AG08396 (cell line): ENCODE data around the gene PPP4R4.
"Not testable (repeated sequence)": the region's sequence is repeated elsewhere in the genome, so short reads cannot be mapped to it uniquely, and the experiment has no call there.

Experiments
- DNase-seq: peaks from one replicate; pipeline ENCODE4 v3.0.0; 2012; ENCODE audit warnings: low spot score, mixed read lengths

Gene PPP4R4

GRCh38 chr14:94269156-94269555, 95.0 kb downstream of the PPP4R4 start:
- DNase-seq = no peak

- DNase-seq = not testable (repeated sequence)
Observed at GRCh38 chr14:94276898-94277561, 102.9 kb downstream of the PPP4R4 start.

- DNase-seq = no peak
Observed at GRCh38 chr14:94278731-94279130, 104.6 kb downstream of the PPP4R4 start.

- DNase-seq = no peak
Observed at GRCh38 chr14:94282991-94283723, 109.0 kb downstream of the PPP4R4 start.

DNA sequence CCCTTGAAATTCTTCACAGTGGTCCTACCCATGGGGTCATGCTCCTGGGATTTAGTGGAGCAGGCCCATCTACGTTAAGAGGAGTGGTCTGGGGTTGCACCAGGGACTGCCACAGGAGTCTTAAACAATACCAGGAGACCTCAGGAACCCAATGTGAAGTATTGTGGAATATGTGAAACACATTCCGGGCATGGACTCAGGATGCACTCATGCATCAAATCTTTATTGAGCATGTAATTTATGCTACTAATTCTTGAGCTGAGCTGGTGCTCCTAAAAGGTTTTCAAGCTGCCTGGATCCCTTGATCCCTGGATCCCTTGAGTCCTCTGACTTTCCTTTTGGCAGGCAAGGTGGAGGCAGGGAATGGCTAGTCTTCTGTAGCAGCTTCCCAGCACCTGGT, 110.1 kb downstream of the PPP4R4 start:
- DNase-seq = no peak

GRCh38 chr14:94285158-94285557, 111.0 kb downstream of the PPP4R4 start:
- no peak for DNase-seq

GRCh38 chr14:94288610-94289465, 114.7 kb downstream of the PPP4R4 start:
- no peak for DNase-seq

DNA sequence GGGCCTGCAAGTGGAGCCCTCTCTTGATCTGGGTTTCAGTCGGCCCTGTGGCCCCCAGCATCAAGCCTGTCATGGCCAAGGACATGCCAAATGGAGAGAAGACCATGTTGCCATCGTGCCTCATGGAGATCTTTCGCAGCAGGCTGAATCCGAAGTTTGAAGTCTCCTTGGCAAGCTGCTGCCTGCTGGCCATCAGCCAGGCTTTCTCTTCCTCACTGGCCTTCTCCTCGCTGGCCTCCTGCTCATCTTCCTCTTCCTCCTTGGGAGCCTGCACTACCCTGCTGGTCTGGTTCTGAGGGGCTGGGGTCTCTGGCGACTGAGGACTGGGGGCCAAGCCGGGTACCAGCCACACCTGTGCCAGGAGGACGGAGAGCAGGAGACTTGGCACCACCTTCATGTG, 116.1 kb downstream of the PPP4R4 start:
- no peak for DNase-seq

DNA sequence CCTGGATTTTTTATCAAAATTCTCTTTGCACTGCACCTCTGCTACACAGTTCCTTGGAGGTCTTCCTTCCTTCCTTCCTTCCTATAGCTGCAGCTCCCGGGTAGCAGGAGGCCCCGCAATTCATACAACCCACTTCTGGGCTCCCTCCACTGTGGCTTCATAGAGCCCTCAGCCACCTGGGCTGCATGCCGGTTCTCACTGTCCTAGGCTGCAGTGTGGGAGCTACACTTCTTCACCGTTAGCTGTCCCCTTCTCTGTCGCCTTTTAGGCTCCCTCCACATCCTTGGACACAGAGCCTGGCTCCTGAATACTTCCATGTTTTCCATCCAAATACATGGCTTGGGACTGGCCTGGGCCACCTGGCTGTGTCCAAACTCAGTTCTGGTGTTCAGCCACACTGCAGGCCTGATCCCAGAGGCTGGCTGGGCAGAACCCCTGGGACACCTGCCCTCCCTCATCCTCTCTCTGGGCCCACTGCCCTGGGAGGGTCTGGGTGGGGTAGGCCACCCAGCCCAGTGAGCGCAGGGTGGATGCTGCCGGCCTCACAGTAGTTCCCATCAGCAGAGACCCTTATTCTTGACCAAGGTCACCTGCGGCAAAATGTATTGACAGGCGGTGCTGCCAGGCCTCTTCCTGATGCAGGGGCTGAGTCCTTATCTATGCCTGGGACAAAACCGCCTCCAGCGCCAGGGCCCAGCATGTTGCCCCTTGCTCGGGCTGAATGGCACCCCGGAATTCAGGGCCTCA, 117.2 kb downstream of the PPP4R4 start:
- no peak for DNase-seq

DNA sequence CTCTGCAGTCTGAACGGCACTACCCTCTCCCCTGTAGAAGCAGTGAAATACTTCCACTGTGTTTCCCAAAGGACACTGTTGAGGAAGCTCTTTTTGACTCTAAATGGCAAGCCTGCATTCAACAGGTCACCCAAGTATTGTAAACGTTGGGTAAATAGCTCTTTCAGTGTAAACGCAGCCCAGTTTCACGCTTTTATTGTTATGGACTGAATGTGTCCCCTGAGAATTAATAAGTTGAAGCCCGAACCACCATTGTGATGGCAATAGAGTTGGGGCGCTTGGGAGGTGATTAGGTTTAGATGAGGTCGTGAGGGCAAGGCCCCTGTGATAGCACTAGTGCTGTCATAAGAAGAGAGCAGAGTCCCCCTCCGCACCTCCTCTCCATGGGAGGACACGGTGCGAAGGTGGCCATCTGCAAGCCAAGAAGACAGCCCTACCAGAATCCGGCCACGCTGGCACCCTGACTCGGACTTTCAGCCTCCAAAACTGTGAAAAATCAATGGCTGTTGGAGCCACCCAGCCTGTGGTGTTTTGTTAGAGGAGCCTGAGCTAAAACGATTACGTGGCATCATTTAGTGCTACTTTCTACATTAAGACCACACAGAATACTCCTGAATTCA, 117.9 kb downstream of the PPP4R4 start:
- no peak for DNase-seq

GRCh38 chr14:94292526-94292871, 118.4 kb downstream of the PPP4R4 start:
- DNase-seq = no peak

- no peak for DNase-seq
Observed at GRCh38 chr14:94292872-94293577, 118.9 kb downstream of the PPP4R4 start, which contains the start of gene SERPINA10. Gene SERPINA10, minus strand, starts transcription at chr14:94293268. Its CDS starts 2,675 bp downstream, at chr14:94290593.

DNA sequence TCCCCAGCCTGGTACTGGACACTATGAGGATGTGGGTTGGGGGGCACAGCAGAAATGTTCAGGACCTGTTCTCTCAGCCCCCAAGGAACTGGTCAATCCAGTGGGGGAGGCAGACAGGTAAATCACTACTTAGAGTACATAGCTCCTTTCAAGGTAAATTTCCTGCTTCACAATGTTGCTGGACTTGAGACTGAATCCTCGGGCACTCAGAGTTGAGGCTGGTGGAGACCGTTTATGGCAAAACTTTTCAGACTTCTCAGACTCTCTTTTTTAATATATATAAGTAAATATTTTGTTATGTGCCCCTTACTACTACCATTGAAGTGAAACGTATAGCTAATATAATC, 119.4 kb downstream of the PPP4R4 start:
- DNase-seq = no peak

DNA sequence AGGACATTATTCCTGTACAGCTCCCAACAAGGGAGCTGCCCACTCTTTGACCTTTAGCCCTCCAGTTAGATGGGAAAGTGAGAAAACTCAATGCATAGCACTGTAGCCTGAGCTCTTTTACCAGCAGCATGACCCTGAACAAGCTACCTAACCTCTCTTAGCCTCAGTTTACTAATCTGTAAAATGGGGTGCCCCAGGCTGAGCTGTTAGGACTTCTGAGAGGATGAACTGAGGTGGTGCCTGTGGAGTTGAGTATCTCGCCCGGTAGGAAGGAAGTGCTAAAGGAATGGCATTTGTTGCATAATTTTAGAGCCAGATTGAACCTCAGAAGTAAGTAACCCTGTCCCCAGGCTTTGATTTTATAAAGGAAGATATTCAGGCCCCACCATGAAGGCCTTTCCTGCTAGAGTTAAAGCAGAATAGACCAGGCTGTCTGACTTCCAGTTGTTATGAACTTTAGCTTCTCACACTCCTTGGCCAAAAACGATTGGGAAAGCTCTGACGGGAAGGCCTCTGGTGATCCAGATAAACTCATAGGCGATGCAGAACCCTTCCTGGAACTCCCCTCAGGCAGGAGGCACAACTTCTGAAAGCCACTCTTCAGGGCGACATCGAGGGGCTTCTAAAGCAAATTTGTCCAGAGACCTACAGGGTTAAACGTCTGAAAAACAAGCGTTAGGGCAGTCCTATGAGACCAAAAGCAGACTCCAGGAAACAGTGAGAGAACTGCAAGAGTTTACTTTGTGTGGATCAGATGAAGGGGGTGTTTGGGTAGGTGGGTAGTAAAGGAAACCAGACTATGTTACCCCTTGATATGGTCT, 121.4 kb downstream of the PPP4R4 start:
- no peak for DNase-seq

DNA sequence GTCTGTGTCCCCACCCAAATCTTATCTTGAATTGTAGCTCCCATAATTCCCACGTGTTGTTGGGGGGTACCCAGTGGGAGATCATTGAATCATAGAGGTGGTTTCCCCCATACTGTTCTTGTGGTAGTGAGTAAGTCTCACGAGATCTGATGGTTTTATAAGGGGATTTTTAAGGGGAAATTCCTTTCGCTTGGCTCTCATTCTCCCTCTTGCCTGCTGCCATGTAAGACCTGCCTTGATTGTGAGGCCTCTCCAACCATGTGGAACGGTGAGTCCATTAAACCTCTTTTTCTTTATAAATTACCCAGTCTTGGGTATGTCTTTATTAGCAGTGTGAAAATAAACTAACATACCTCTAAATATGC, 122.0 kb downstream of the PPP4R4 start:
- not testable (repeated sequence) for DNase-seq

- no peak for DNase-seq
Observed at GRCh38 chr14:94298130-94298529, 124.0 kb downstream of the PPP4R4 start.

DNA sequence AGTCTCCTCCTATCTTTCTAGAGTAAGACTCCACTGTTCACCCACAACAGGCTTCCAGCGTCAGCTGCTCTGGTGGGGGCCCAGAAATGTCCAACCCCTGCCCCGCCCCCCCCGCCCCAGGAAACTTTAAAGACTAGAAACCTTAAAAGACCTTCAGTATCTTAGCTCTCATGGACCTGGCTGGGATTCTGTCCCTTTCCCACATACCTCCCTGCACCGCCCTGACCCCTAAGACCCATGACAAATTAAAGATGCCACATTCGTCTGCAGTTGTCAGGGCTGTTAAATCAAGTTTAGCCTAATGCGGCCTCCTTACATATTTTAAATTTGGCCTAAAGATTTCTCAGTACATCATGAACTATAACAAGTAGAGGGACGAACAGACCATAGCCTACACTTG, 129.0 kb downstream of the PPP4R4 start:
- DNase-seq = no peak

- no peak for DNase-seq
Observed at GRCh38 chr14:94304243-94304642, 130.1 kb downstream of the PPP4R4 start.

DNA sequence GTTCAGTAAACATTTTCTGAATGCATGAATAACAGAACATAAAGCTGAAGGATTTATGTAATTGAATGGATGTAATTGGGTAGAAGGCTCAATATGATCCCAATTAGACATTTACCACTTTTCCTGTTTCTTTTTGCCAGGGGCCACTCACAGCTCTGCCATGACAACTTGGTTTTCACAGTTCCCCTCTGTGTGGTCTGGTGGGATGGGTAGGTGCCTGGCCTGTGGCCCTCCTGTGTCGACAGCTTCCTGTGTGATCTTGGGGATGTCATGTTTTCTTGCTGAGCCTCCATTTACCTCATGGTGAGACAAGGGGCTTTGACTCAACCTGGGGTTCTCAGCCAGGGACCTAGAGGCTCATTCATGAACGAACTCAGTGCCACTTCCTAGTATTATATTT, 131.5 kb downstream of the PPP4R4 start:
- DNase-seq = no peak
